ENCODE data around the gene ARHGAP31. TPM values are rescaled to one million over a fixed set of nuclear protein-coding genes. Genes with fewer than 3 reads are reported as not detected.

The ARHGAP31 gene
- total and polyA plus RNA-seq, 9 donors, result 6.3 to 41.4 (median 21.3) TPM

- no peak overlapping the region for H3K27ac ChIP-seq
- no peak overlapping the region for H3K4me3 ChIP-seq
- H3K36me3 ChIP-seq, result no peaks in the 10 kb centered on the region
- 40 to 53% (median 48%) methylated on average over 11 of the region's 11 CpGs for WGBS, 3 donors
- intact Hi-C loops (cut with DNase I), result no loop called here
- peaks cover 5% of the 10 kb centered on the region for H3K4me1 ChIP-seq (ENCODE audit: insufficient read depth)
- DNase-seq, result no peak
- TF ChIP-seq POLR2A (IDR thresholded peaks at IDR 0.05) (no peak), CTCF (IDR thresholded peaks at IDR 0.05) (no peak), EP300 (IDR thresholded peaks at IDR 0.05) (no peak)
- H3K27me3 ChIP-seq, result no peaks in the 10 kb centered on the region
- H3K9me3 ChIP-seq, result no peaks in the 10 kb centered on the region
Measured at GRCh38 chr3:119359476-119360326, 65.5 kb downstream of the ARHGAP31 start.

- H3K27ac ChIP-seq, result no peak overlapping the region
- WGBS, 3 donors, result 85 to 92% (median 91%) methylated on average over 3 of the region's 3 CpGs
- H3K4me1 ChIP-seq (ENCODE audit: insufficient read depth), result peaks cover 5% of the 10 kb centered on the region
- H3K36me3 ChIP-seq, result no peaks in the 10 kb centered on the region
- H3K9me3 ChIP-seq, result no peaks in the 10 kb centered on the region
- DNase-seq, result no peak
- no peak overlapping the region for H3K4me3 ChIP-seq
- TF ChIP-seq EP300 (IDR thresholded peaks at IDR 0.05) (no peak), POLR2A (IDR thresholded peaks at IDR 0.05) (no peak), CTCF (IDR thresholded peaks at IDR 0.05) (no peak)
- no peaks in the 10 kb centered on the region for H3K27me3 ChIP-seq
- intact Hi-C loops (cut with DNase I), result no loop called here
Measured at GRCh38 chr3:119360736-119361462, 66.7 kb downstream of the ARHGAP31 start.

GRCh38 chr3:119362010-119362409 is 67.8 kb downstream of the ARHGAP31 start:
- H3K4me3 ChIP-seq, result no peak overlapping the region
- H3K27me3 ChIP-seq, result no peaks in the 10 kb centered on the region
- TF ChIP-seq POLR2A (IDR thresholded peaks at IDR 0.05) (no peak), EP300 (IDR thresholded peaks at IDR 0.05) (no peak), CTCF (IDR thresholded peaks at IDR 0.05) (no peak)
- H3K27ac ChIP-seq, result no peak overlapping the region
- intact Hi-C loops (cut with DNase I), result no loop called here
- H3K36me3 ChIP-seq, result no peaks in the 10 kb centered on the region
- no peak for DNase-seq
- no peaks in the 10 kb centered on the region for H3K9me3 ChIP-seq
- peaks cover 5% of the 10 kb centered on the region for H3K4me1 ChIP-seq (ENCODE audit: insufficient read depth)
- WGBS, 3 donors, result 68 to 77% (median 76%) methylated on average over 2 of the region's 2 CpGs

GRCh38 chr3:119362940-119363725 is 69.0 kb downstream of the ARHGAP31 start:
- intact Hi-C loops (cut with DNase I), result no loop called here
- no peak overlapping the region for H3K27ac ChIP-seq
- H3K27me3 ChIP-seq, result no peaks in the 10 kb centered on the region
- 93 to 95% (median 95%) methylated on average over 7 of the region's 7 CpGs for WGBS, 3 donors
- TF ChIP-seq EP300 (IDR thresholded peaks at IDR 0.05) (no peak), CTCF (IDR thresholded peaks at IDR 0.05) (no peak), POLR2A (IDR thresholded peaks at IDR 0.05) (no peak)
- no peak for DNase-seq
- no peak overlapping the region for H3K4me3 ChIP-seq
- no peaks in the 10 kb centered on the region for H3K36me3 ChIP-seq
- H3K9me3 ChIP-seq, result no peaks in the 10 kb centered on the region
- H3K4me1 ChIP-seq (ENCODE audit: insufficient read depth), result peaks cover 4% of the 10 kb centered on the region
